AG09309 (cell line): ENCODE data around the gene HERC4.

Experiments used
- DNase-seq: peaks from one replicate; pipeline ENCODE4 v3.0.0-alpha.2; 2010; ENCODE audit warnings: low read depth
- H3K4me3 ChIP-seq: 2 replicates; pipeline ENCODE4 v1.5.1; 2011; ENCODE audit warnings: mild to moderate bottlenecking, low read depth, low read length, moderate library complexity; ENCODE audit not compliant: control insufficient read depth
- TF ChIP-seq, protein P1 (sequence below): IDR thresholded peaks from 2 replicates; pipeline ENCODE4 v1.5.1; 2011; ENCODE audit warnings: mild to moderate bottlenecking, low read depth, low read length, inconsistent platforms; ENCODE audit not compliant: insufficient read depth, control insufficient read depth; ENCODE audit errors: missing control alignments

Gene HERC4

GRCh38 chr10:68105820-68106219 is 30.7 kb upstream of the HERC4 start:
- no peak for DNase-seq
- TF ChIP-seq, protein P1, sequence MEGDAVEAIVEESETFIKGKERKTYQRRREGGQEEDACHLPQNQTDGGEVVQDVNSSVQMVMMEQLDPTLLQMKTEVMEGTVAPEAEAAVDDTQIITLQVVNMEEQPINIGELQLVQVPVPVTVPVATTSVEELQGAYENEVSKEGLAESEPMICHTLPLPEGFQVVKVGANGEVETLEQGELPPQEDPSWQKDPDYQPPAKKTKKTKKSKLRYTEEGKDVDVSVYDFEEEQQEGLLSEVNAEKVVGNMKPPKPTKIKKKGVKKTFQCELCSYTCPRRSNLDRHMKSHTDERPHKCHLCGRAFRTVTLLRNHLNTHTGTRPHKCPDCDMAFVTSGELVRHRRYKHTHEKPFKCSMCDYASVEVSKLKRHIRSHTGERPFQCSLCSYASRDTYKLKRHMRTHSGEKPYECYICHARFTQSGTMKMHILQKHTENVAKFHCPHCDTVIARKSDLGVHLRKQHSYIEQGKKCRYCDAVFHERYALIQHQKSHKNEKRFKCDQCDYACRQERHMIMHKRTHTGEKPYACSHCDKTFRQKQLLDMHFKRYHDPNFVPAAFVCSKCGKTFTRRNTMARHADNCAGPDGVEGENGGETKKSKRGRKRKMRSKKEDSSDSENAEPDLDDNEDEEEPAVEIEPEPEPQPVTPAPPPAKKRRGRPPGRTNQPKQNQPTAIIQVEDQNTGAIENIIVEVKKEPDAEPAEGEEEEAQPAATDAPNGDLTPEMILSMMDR: no peak
- peak overlapping the region; percentile 5 for H3K4me3 ChIP-seq

DNA sequence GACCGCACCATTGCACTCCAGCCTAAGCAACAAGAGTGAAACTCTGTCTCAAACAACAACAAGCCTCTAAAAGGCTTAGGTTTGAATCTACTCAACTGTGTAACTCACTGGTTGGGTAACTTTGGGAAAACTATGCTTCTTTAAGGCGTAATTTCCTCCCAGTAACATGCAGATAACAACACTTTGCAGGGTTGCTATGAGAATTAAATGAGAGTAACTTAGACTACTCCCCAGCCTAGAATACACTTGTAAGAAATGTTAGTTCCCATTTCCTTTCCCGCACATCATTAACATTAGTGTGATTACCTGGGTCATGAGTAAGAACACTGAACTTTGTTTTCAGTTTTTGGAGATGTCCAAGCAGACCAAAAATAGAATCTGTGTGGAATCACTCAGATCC is 28.8 kb upstream of the HERC4 start:
- TF ChIP-seq, protein P1: no peak
- no peak overlapping the region for H3K4me3 ChIP-seq
- DNase-seq: no peak

DNA sequence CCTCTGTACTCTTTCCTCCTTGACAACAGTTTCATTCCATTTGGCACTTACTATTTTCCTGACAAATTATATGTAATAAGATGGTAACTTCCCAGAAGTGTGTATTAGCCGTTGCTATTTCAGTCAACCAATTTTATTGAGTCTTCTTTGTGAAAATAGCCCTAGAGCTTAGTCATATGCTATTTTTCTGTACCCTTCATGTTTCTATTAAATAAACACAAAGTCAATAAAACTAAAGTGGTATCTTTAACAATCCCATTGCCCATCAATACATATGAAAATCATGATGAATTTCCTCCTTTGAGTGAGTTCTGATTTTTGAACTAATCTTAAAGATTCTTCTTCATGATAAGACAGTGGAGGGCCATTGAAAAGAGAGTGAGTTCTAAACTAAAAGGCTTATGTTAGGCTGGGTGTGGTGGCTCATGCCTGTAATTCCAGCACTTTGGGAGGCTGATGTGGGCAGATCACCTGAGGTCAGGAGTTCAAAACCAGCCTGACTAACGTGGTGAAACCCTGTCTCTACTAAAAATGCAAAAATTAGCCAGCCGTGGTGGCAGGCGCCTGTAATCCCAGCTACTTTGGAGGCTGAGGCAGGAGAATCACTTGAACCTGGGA is 28.3 kb upstream of the HERC4 start:
- H3K4me3 ChIP-seq: no peak overlapping the region
- TF ChIP-seq, protein P1: no peak
- DNase-seq: no peak

DNA sequence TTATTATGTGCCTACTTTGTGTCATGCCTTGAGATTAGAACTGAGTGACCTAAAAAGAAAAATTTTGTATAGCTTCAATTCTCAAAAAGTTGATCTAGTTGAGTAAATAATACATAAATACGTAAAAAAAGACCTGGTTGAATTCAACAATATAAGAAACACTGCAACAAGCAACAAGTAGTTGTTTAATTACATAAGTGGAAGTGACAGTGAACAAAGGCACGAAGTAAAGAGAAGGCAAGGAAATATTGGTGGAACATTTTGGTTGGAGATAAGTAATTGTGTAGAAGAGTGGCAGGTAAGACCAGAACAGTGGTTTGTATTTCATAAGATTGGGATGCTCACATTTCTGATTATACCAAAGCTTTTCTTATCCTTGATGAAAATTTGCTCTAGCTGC is 26.0 kb upstream of the HERC4 start:
- TF ChIP-seq, protein P1: no peak
- no peak overlapping the region for H3K4me3 ChIP-seq
- DNase-seq: no peak

DNA sequence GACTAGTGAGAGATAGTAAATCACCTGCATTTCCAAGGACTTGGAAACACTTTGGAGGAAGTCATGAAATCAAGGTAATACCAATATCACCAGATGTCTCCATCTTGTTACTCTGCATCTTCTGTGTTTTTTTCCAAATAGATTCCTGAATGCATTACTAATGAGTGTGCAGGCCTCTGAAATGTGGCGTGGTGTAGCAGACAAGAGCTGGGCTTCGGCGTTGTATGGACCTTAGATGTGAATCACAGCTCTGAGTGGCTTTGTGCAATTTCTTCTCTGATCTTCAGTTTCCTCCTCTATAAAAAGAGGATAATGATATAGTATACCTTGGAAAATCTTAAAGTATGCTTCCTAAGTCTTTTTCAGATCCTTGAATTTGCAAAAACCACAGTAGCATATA is 24.7 kb upstream of the HERC4 start:
- no peak for DNase-seq
- no peak overlapping the region for H3K4me3 ChIP-seq
- TF ChIP-seq, protein P1: no peak

DNA sequence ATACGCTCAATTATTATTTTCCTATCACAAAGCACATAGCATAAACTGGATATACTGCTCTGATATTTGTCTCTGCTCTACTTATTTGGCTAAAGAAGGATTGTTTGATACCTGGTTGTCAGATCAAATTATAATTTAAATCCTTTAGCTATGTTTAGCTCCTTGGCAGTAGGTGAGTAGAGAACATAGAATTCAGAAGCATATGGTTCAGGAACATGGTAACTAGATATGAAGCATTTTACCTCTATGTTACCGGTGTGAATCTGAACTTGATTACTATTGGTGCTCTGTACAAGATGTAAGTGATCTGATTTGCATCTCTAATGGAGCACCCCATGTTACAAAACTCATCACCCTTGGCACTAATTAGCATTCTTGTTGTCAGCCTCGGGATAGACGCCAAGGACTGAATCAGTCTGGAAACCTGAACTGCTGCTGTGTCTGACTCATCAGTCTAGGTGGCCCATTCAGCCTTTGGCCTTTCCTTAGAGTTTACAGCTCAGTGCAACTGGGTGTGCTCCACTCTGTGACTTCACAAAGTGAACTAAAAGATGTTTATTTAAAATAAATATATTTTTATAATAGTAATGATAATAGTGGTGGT is 21.9 kb upstream of the HERC4 start:
- TF ChIP-seq, protein P1: no peak
- no peak overlapping the region for H3K4me3 ChIP-seq

DNA sequence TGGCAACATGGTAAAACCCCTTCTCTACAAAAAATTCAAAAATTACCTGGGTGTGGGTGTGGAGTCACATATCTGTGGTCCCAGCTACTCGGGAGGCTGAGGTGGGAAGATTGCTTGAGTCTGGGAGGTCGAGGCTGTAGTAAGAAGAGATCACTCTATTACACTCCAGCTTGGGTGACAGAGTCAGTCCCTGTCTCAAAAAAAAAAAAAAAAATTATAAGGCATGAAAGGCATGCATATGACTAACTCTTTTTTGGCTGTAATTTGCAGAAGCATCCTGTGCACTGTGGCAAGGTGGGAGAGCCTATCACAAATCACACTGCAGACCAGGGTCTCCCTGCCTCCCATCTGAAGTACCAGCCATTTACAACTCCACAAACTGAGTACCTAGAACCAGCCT is 20.1 kb upstream of the HERC4 start:
- TF ChIP-seq, protein P1: no peak
- H3K4me3 ChIP-seq: no peak overlapping the region
- DNase-seq: no peak

More for the DNA sequence above, 21.9 kb upstream of the HERC4 start:
- DNase-seq: peak; percentile 78
